Activated T-helper 1 cell treated with anti-CD3 and anti-CD28 coated beads, Interleukin-12 subunit alpha, Interleukin-12 subunit beta, Interleukin-2, Interleukin-4 antibody, amounts not matched to agents 30 ng/mL and 10 ng/mL and 1 ng/mL, durations not matched to agents 14 hours and 24 hours and 36 hours (primary cell): ENCODE measurements around the gene WNT5B. TPM values are rescaled to one million over a fixed set of nuclear protein-coding genes. Genes with fewer than 3 reads are reported as not detected.
A peak's percentile ranks its signal among the peaks of the same experiment; 100 is the strongest.

Source experiments
- DNase-seq: peaks from one replicate; pipeline ENCODE4 v3.0.0; 2021; ENCODE audit warnings: low spot score
- H3K27ac Mint-ChIP-seq: one replicate; pipeline ENCODE4 v1.8.0; 2021; ENCODE audit warnings: mild to moderate bottlenecking, mixed read lengths
- H3K27me3 Mint-ChIP-seq: one replicate; pipeline ENCODE4 v1.8.0; 2022; ENCODE audit warnings: mild to moderate bottlenecking, moderate library complexity, mixed read lengths; ENCODE audit not compliant: insufficient read depth
- H3K36me3 Mint-ChIP-seq: one replicate; pipeline ENCODE4 v1.8.0; 2021; ENCODE audit warnings: low read depth, mixed read lengths
- H3K4me1 Mint-ChIP-seq: one replicate; pipeline ENCODE4 v1.8.0; 2021; ENCODE audit warnings: low read depth, mixed read lengths
- H3K4me3 Mint-ChIP-seq: one replicate; pipeline ENCODE4 v1.8.0; 2021; ENCODE audit warnings: mild to moderate bottlenecking, moderate library complexity, mixed read lengths
- H3K9me3 Mint-ChIP-seq: one replicate; pipeline ENCODE4 v1.8.0; 2021; ENCODE audit warnings: mixed read lengths
- intact Hi-C: fragments of 100-400 bp; cut with micrococcal nuclease; formaldehyde crosslinking; loops from one replicate; pipeline ENCODE4 v1.15.1; 2024
- total RNA-seq: library from RNA; stranded (reverse); gene quantifications from 2 replicates; pipeline ENCODE4 v1.2.3, GENCODE V29; 2022

WNT5B gene
- total RNA-seq: 1.1 and 2.0 TPM in 2 replicates

GRCh38 chr12:1628666-1629337 is at the start of gene WNT5B:
TSS of gene WNT5B (plus strand) at chr12:1629231. CDS start at chr12:1631355, 2,124 bp downstream.
- Mint-ChIP-seq H3K4me3 (peak within 1 kb of the TSS; percentile 34), H3K27me3 (peaks cover 56% of the 10 kb centered on the region), H3K9me3 (no peaks in the 10 kb centered on the region), H3K36me3 (peaks cover 2% of the 10 kb centered on the region), H3K4me1 (peaks cover 13% of the 10 kb centered on the region), H3K27ac (no peak within 1 kb of the TSS)
- DNase-seq: no peak
- intact Hi-C loops: no loop called here

- H3K9me3 Mint-ChIP-seq: no peaks in the 10 kb centered on the region
- peaks cover 5% of the 10 kb centered on the region for H3K27me3 Mint-ChIP-seq
- no peak overlapping the region for H3K27ac Mint-ChIP-seq
- H3K36me3 Mint-ChIP-seq: peaks cover 4% of the 10 kb centered on the region
- H3K4me3 Mint-ChIP-seq: no peak overlapping the region
- intact Hi-C loops: no loop called here
- peaks cover 12% of the 10 kb centered on the region for H3K4me1 Mint-ChIP-seq
- DNase-seq: no peak
Observed at GRCh38 chr12:1579651-1580435, 49.2 kb upstream of the WNT5B start.

GRCh38 chr12:1580526-1580925 is 48.5 kb upstream of the WNT5B start:
- H3K9me3 Mint-ChIP-seq: no peaks in the 10 kb centered on the region
- peaks cover 12% of the 10 kb centered on the region for H3K4me1 Mint-ChIP-seq
- peaks cover 5% of the 10 kb centered on the region for H3K27me3 Mint-ChIP-seq
- no peak for DNase-seq
- peaks cover 5% of the 10 kb centered on the region for H3K36me3 Mint-ChIP-seq
- intact Hi-C loops: no loop called here
- H3K27ac Mint-ChIP-seq: no peak overlapping the region
- H3K4me3 Mint-ChIP-seq: no peak overlapping the region

- no peak for DNase-seq
- intact Hi-C loops: loop anchor here (2.0 kb wide), 2 partner anchors 589 to 765 kb away; no protein-coding TSS in a partner anchor
- Mint-ChIP-seq H3K4me1 (peaks cover 12% of the 10 kb centered on the region), H3K9me3 (no peaks in the 10 kb centered on the region), H3K27ac (no peak overlapping the region), H3K4me3 (no peak overlapping the region), H3K27me3 (peaks cover 5% of the 10 kb centered on the region), H3K36me3 (peaks cover 5% of the 10 kb centered on the region)
Observed at GRCh38 chr12:1581973-1582708, 46.9 kb upstream of the WNT5B start.

GRCh38 chr12:1582709-1583050 is 46.4 kb upstream of the WNT5B start:
- Mint-ChIP-seq H3K36me3 (peaks cover 6% of the 10 kb centered on the region), H3K27ac (no peak overlapping the region), H3K27me3 (peaks cover 5% of the 10 kb centered on the region), H3K4me1 (peaks cover 14% of the 10 kb centered on the region), H3K9me3 (no peaks in the 10 kb centered on the region), H3K4me3 (no peak overlapping the region)
- DNase-seq: no peak
- intact Hi-C loops: loop anchor here (1.0 to 2.0 kb wide), 6 partner anchors 11 to 766 kb away; no protein-coding TSS in a partner anchor

- H3K36me3 Mint-ChIP-seq: peaks cover 12% of the 10 kb centered on the region
- no peak overlapping the region for H3K27ac Mint-ChIP-seq
- peaks cover 23% of the 10 kb centered on the region for H3K4me1 Mint-ChIP-seq
- intact Hi-C loops: loop anchor here (1.0 to 2.0 kb wide), 6 partner anchors 10 to 767 kb away; no protein-coding TSS in a partner anchor
- H3K27me3 Mint-ChIP-seq: peaks cover 5% of the 10 kb centered on the region
- DNase-seq: peak; percentile 58
- H3K9me3 Mint-ChIP-seq: no peaks in the 10 kb centered on the region
- H3K4me3 Mint-ChIP-seq: no peak overlapping the region
Observed at GRCh38 chr12:1583421-1584078, 45.5 kb upstream of the WNT5B start.

GRCh38 chr12:1584326-1584725 is 44.7 kb upstream of the WNT5B start:
- Mint-ChIP-seq H3K27me3 (peaks cover 5% of the 10 kb centered on the region), H3K4me1 (peaks cover 27% of the 10 kb centered on the region), H3K27ac (no peak overlapping the region), H3K9me3 (no peaks in the 10 kb centered on the region), H3K4me3 (no peak overlapping the region), H3K36me3 (peaks cover 16% of the 10 kb centered on the region)
- DNase-seq: no peak
- intact Hi-C loops: no loop called here

GRCh38 chr12:1587927-1588574 is 41.0 kb upstream of the WNT5B start:
- Mint-ChIP-seq H3K27ac (peak overlapping the region; percentile 42), H3K36me3 (peaks cover 29% of the 10 kb centered on the region), H3K4me1 (peaks cover 58% of the 10 kb centered on the region), H3K4me3 (no peak overlapping the region), H3K27me3 (peaks cover 2% of the 10 kb centered on the region), H3K9me3 (no peaks in the 10 kb centered on the region)
- no peak for DNase-seq
- intact Hi-C loops: no loop called here

- no peak for DNase-seq
- intact Hi-C loops: no loop called here
- Mint-ChIP-seq H3K27me3 (peaks cover 1% of the 10 kb centered on the region), H3K4me1 (peaks cover 55% of the 10 kb centered on the region), H3K27ac (peak overlapping the region; percentile 42), H3K4me3 (no peak overlapping the region), H3K36me3 (peaks cover 31% of the 10 kb centered on the region), H3K9me3 (no peaks in the 10 kb centered on the region)
Observed at GRCh38 chr12:1588575-1588947, 40.5 kb upstream of the WNT5B start.

- no peaks in the 10 kb centered on the region for H3K27me3 Mint-ChIP-seq
- H3K4me1 Mint-ChIP-seq: peaks cover 60% of the 10 kb centered on the region
- DNase-seq: no peak
- H3K27ac Mint-ChIP-seq: peak overlapping the region; percentile 78
- H3K4me3 Mint-ChIP-seq: peak overlapping the region; percentile 74
- intact Hi-C loops: loop anchor here (2.0 to 10.0 kb wide), 8 partner anchors 14 to 1206 kb away; partner anchors contain the start of genes ADIPOR2, B4GALNT3, KDM5A and WNK1
- no peaks in the 10 kb centered on the region for H3K9me3 Mint-ChIP-seq
- peaks cover 26% of the 10 kb centered on the region for H3K36me3 Mint-ChIP-seq
Observed at GRCh38 chr12:1590221-1590979, 38.6 kb upstream of the WNT5B start.

- no peak for DNase-seq
- intact Hi-C loops: loop anchor here (1.0 to 10.0 kb wide), 10 partner anchors 14 to 1206 kb away; partner anchors contain the start of genes ADIPOR2, B4GALNT3, KDM5A and RAD52
- Mint-ChIP-seq H3K36me3 (peaks cover 26% of the 10 kb centered on the region), H3K9me3 (no peaks in the 10 kb centered on the region), H3K27me3 (no peaks in the 10 kb centered on the region), H3K27ac (peak overlapping the region; percentile 78), H3K4me1 (peaks cover 64% of the 10 kb centered on the region), H3K4me3 (peak overlapping the region; percentile 99)
Observed at GRCh38 chr12:1591034-1591433, 38.0 kb upstream of the WNT5B start.
